Stomach (tissue), 4 donors: ENCODE results near the gene TTLL11.

Source experiments
- EP300 ChIP-seq: sonication (generic); formaldehyde crosslinking; IDR thresholded peaks from one replicate; pipeline ENCODE4 v1.6.1; 2017; ENCODE audit warnings: antibody characterized with exemption
- POLR2A ChIP-seq, 4 donors: fragments of 450-650 bp; IDR thresholded peaks; one replicate each; pipeline ENCODE4 v1.6.1; 2016; ENCODE audit warnings: antibody characterized with exemption in 4 of 4, control low read depth in 2 of 4, mild to moderate bottlenecking in 1 of 4, moderate library complexity in 1 of 4
- POLR2AphosphoS5 ChIP-seq, 3 donors: sonication (generic); formaldehyde crosslinking; IDR thresholded peaks; one replicate each; pipeline ENCODE4 v1.6.1; 2016; ENCODE audit warnings: antibody characterized with exemption in 3 of 3

- TF ChIP-seq POLR2A (IDR thresholded peaks at IDR 0.05): no peak
- no peak for TF ChIP-seq EP300
- TF ChIP-seq POLR2AphosphoS5 (IDR thresholded peaks at IDR 0.05): no peak
These were observed 229.2 kb downstream of the TTLL11 start for GRCh38 chr9:121863955-121864354.
